Thyroid gland (tissue), 4 donors: ENCODE results near the gene TBC1D1. TPM values are rescaled to one million over a fixed set of nuclear protein-coding genes. Genes with fewer than 3 reads are reported as not detected.

Experiments
- DNase-seq, 2 donors: peaks; one replicate each; pipeline ENCODE4 v3.0.0-alpha.2; 2019
- H3K27ac ChIP-seq, 3 donors: fragments of 200-600 bp; sonication (generic); 1 replicate in 2 of 3; 2 replicates in 1 of 3; pipeline ENCODE4 v1.5.1; 2016 to 2019; ENCODE audit warnings: mild to moderate bottlenecking in 1 of 3, moderate library complexity in 1 of 3
- H3K27me3 ChIP-seq: fragments of 200-600 bp; sonication (generic); one replicate; pipeline ENCODE4 v1.5.1; 2019
- H3K36me3 ChIP-seq, 2 donors: fragments of 200-600 bp; sonication (generic); one replicate each; pipeline ENCODE4 v1.5.1; 2016 to 2019
- H3K4me1 ChIP-seq, 2 donors: fragments of 200-600 bp; sonication (generic); one replicate each; pipeline ENCODE4 v1.5.1; 2017 to 2019
- H3K4me3 ChIP-seq, 3 donors: fragments of 200-600 bp; sonication (generic); replicated peaks in 1 of 3; 1 replicate in 2 of 3; 2 replicates in 1 of 3; pipeline ENCODE4 v1.5.1; 2016; ENCODE audit warnings: mild to moderate bottlenecking in 1 of 3
- H3K9me3 ChIP-seq: fragments of 200-600 bp; sonication (generic); one replicate; pipeline ENCODE4 v1.5.1; 2017
- POLR2A ChIP-seq, 2 donors: fragments of 450-650 bp; IDR thresholded peaks; one replicate each; pipeline ENCODE4 v1.6.1; 2017; ENCODE audit warnings: antibody characterized with exemption in 2 of 2, mild to moderate bottlenecking in 2 of 2, moderate library complexity in 1 of 2
- WGBS, 2 donors: methylation state at CpG; one replicate each; pipeline ENCODE4 v1.1.5; 2017; 5-methylcytosine and 5-hydroxymethylcytosine counted together
- intact Hi-C: fragments of 100-400 bp; cut with DNase I; formaldehyde crosslinking; loops from one replicate; pipeline ENCODE4 v1.15.1; 2023
- total RNA-seq, 4 donors: library from RNA; depleted of rRNA; stranded (reverse); fragments of >200 nt; gene quantifications; one replicate each; pipeline ENCODE4 v1.2.3, GENCODE V29; 2016
- TF ChIP-seq, protein P1 (sequence below), 6 experiments: fragments of 200-600 bp in 3 of 6; fragments of 450-650 bp in 3 of 6; sonication (generic) in 3 of 6; IDR thresholded peaks; one replicate each; pipeline ENCODE4 v1.5.1; 2016 to 2019; ENCODE audit warnings: antibody characterized with exemption in 6 of 6, mild to moderate bottlenecking in 2 of 6, inconsistent platforms in 1 of 6, moderate library complexity in 1 of 6

Gene TBC1D1
- total RNA-seq, 4 donors from 2014 or later = 192 to 284 (median 230) TPM

DNA sequence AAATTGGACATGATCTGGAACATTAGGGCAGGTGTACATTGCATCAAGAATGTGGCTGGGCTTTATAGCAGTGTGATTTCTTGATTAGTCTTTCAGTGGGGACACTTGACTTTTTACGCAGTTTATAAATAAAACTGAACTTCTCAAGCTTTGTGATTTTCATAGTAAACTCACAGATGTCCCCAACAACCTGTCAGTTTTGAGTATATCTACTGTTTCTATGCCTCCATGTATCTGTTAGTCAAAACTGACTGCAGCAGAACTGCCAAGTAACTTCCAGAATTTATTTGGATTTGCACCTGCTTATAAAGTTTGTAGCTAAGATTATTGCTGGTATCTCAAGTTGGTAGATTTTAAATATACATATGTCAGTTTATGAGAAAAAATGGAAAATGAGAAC is 89.4 kb downstream of the TBC1D1 start:
- Histone ChIP-seq H3K27me3 (no peaks in the 10 kb centered on the region), H3K9me3 (no peaks in the 10 kb centered on the region), H3K27ac (peak overlapping the region; percentile 59 to 76 (median 68)), H3K4me3 (no peak overlapping the region), H3K36me3 (no peaks in the 10 kb centered on the region), H3K4me1 (peaks cover 35 to 51% of the 10 kb centered on the region in 2 donors)
- WGBS, 2 donors = 48 to 66% methylated on average over 1 of the region's 1 CpG
- DNase-seq = no peak
- no peak for TF ChIP-seq POLR2A (IDR thresholded peaks at IDR 0.05)
- TF ChIP-seq, protein P1, sequence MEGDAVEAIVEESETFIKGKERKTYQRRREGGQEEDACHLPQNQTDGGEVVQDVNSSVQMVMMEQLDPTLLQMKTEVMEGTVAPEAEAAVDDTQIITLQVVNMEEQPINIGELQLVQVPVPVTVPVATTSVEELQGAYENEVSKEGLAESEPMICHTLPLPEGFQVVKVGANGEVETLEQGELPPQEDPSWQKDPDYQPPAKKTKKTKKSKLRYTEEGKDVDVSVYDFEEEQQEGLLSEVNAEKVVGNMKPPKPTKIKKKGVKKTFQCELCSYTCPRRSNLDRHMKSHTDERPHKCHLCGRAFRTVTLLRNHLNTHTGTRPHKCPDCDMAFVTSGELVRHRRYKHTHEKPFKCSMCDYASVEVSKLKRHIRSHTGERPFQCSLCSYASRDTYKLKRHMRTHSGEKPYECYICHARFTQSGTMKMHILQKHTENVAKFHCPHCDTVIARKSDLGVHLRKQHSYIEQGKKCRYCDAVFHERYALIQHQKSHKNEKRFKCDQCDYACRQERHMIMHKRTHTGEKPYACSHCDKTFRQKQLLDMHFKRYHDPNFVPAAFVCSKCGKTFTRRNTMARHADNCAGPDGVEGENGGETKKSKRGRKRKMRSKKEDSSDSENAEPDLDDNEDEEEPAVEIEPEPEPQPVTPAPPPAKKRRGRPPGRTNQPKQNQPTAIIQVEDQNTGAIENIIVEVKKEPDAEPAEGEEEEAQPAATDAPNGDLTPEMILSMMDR (IDR thresholded peaks at IDR 0.05) = no peak
- intact Hi-C loops = no loop called here

DNA sequence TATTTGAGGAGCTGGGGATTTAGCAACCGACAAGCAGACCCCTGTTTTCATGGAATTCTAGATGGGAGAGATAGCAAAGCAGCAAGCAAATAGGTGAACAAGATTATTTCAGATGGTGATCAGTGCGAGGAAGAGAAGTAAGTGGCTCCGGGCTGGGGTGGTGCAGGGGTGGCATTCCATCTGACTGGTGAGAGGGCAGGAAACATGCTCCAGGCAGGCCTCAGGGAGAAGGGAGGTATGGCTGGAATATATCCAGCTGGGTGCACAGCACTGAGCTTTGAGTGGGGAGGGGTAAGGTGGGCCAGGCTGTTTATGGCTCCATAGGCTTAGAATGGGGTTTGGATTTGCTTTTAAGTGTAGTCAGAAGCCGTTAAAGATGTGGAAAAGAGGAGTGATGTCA is 90.5 kb downstream of the TBC1D1 start:
- peak in 1 of 2 donors; percentile 8 for TF ChIP-seq POLR2A (IDR thresholded peaks at IDR 0.05)
- TF ChIP-seq, protein P1 (IDR thresholded peaks at IDR 0.05) = no peak

DNA sequence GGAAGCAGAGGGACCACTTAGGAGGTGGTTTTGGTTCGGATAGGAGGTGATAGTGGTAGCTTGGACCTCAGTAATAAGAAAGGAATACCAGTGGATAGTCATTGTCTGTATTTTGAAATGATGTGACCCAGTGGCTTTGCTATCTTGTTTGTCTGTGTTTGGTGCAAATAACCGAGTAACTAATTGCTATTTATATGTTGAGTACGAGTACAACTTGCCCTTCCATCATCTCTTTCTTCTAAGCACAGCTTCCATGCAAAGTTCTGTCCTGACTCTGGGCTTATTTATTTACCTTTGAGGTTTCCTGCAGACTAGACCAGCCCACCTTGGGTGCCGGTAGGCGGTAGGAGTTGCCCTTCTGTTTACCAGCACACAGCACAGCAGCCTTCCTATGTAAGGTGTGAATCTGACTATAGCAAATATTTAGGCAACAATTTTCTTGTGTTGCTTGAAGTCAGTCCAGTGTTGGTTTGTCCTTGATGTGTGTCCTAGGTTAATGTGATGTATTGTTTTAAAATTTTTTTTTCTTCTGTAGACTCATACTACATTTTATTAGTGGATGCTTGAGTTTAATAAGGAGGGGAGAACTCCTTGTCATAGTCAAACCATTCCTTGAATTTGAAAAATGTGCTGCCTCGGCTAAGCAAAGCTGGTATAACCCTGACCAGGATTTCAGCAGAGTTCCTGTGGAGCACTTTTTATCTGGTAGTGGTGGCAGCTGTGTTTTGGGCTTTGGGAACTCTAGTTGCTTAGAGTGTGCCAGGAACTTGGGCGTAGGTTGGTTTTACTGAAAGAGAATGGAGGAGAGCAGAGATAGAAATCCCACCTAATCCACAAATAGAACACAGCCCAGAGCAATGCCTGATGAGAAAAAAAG is 91.2 kb downstream of the TBC1D1 start:
- no peaks in the 10 kb centered on the region for H3K27me3 ChIP-seq
- TF ChIP-seq, protein P1 (IDR thresholded peaks at IDR 0.05) = no peak
- no peak for TF ChIP-seq POLR2A (IDR thresholded peaks at IDR 0.05)
- intact Hi-C loops = no loop called here
- peaks cover 45 to 67% of the 10 kb centered on the region in 2 donors for H3K4me1 ChIP-seq
- H3K36me3 ChIP-seq = no peaks in the 10 kb centered on the region
- no peak overlapping the region for H3K4me3 ChIP-seq
- H3K27ac ChIP-seq = peak overlapping the region; percentile 68 to 81 (median 76)
- H3K9me3 ChIP-seq = no peaks in the 10 kb centered on the region
- no peak for DNase-seq
- 66% methylated on average over 7 of the region's 7 CpGs for WGBS, 2 donors

More for the DNA sequence above, 90.5 kb downstream of the TBC1D1 start:
- Histone ChIP-seq H3K4me1 (peaks cover 39 to 61% of the 10 kb centered on the region in 2 donors), H3K4me3 (no peak overlapping the region), H3K27me3 (no peaks in the 10 kb centered on the region), H3K36me3 (no peaks in the 10 kb centered on the region), H3K27ac (peak overlapping the region; percentile 68 to 81 (median 76)), H3K9me3 (no peaks in the 10 kb centered on the region)
- 25 to 36% methylated on average over 4 of the region's 4 CpGs for WGBS, 2 donors
- intact Hi-C loops = no loop called here
- DNase-seq = peak; percentile 53 to 65

DNA sequence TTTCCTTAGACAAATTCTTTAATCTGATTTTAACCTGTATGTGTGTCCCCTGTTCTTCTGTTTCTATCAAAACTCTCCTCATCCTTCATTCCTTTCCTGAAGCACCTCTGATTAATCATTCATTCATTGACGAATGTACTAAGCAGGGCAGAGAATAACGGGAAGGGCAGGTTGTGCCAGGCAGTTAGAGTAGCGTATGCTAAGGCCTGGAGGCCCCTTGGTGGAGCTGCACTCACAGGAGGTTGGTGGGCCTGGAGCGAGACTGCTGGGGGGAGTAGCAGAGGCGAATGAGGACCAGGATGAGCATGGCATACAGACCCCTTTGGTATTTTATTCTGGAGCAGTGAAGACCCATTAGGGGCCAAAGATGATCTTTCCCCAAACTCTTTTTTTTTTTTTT is 91.9 kb downstream of the TBC1D1 start:
- Histone ChIP-seq H3K4me3 (no peak overlapping the region), H3K9me3 (no peaks in the 10 kb centered on the region), H3K36me3 (no peaks in the 10 kb centered on the region), H3K27me3 (no peaks in the 10 kb centered on the region), H3K4me1 (peaks cover 50 to 74% of the 10 kb centered on the region in 2 donors), H3K27ac (peak overlapping the region; percentile 68 to 81 (median 76))
- no peak for DNase-seq
- intact Hi-C loops = no loop called here
- 65 to 68% methylated on average over 5 of the region's 5 CpGs for WGBS, 2 donors
- no peak for TF ChIP-seq POLR2A (IDR thresholded peaks at IDR 0.05)
- TF ChIP-seq, protein P1 (IDR thresholded peaks at IDR 0.05) = no peak

DNA sequence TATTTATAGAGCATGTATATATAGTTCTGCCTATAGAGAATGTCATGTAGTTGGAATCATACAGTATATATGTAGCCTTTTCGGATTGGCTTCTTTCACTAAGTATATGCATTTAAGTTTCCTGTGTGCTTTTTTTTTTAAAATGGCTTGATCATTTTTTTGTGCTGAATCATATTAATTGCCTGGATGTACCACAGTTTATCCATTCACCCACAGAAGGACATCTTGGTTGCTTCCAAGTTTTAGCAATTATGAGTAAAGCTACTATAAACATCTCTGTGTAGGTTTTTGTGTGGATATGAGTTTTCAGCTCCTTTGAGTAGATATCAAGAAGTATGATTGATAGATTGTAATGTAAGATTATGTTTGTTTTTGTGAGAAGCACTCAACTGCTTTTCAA is 93.1 kb downstream of the TBC1D1 start:
- H3K27me3 ChIP-seq = no peaks in the 10 kb centered on the region
- peak overlapping the region in 2 of 3 donors; percentile 68 to 76 for H3K27ac ChIP-seq
- H3K4me3 ChIP-seq = no peak overlapping the region
- no peak for DNase-seq
- H3K36me3 ChIP-seq = no peaks in the 10 kb centered on the region
- WGBS, 2 donors = 90 to 98% methylated on average over 1 of the region's 1 CpG
- peaks cover 51 to 78% of the 10 kb centered on the region in 2 donors for H3K4me1 ChIP-seq
- TF ChIP-seq, protein P1 (IDR thresholded peaks at IDR 0.05) = no peak
- TF ChIP-seq POLR2A (IDR thresholded peaks at IDR 0.05) = no peak
- intact Hi-C loops = no loop called here
- H3K9me3 ChIP-seq = no peaks in the 10 kb centered on the region
